Activated CD4-positive, alpha-beta T cell treated with anti-CD3 and anti-CD28 coated beads for 4 hours (primary cell): ENCODE data around the gene DENND10.
"Not testable (repeated sequence)": the region's sequence is repeated elsewhere in the genome, so short reads cannot be mapped to it uniquely, and the experiment has no call there.

Source experiments
- DNase-seq, 2 donors: peaks; one replicate each; pipeline ENCODE4 v3.0.0-alpha.2; 2020

The DENND10 gene

GRCh38 chr10:119135513-119135881 lies 31.6 kb downstream of the DENND10 start:
- no peak for DNase-seq

GRCh38 chr10:119136084-119136483 lies 32.2 kb downstream of the DENND10 start:
- no peak for DNase-seq

- DNase-seq = not testable (repeated sequence)
These were observed 34.0 kb downstream of the DENND10 start for GRCh38 chr10:119137878-119138277.

GRCh38 chr10:119138346-119139306 lies 34.7 kb downstream of the DENND10 start:
- DNase-seq = no peak

GRCh38 chr10:119139464-119140067 lies 35.7 kb downstream of the DENND10 start:
- peak; percentile 46 to 52 for DNase-seq

GRCh38 chr10:119140603-119141245 lies 36.8 kb downstream of the DENND10 start:
- DNase-seq = no peak

GRCh38 chr10:119143657-119144056 lies 39.7 kb downstream of the DENND10 start:
- DNase-seq = no peak

- no peak for DNase-seq
These were observed 45.2 kb downstream of the DENND10 start for GRCh38 chr10:119149157-119149556.

GRCh38 chr10:119149729-119150128 lies 45.8 kb downstream of the DENND10 start:
- no peak for DNase-seq

- DNase-seq = not testable (repeated sequence)
These were observed 47.7 kb downstream of the DENND10 start for GRCh38 chr10:119151601-119152000.

GRCh38 chr10:119153041-119153440 lies 49.1 kb downstream of the DENND10 start:
- DNase-seq = no peak

- no peak for DNase-seq
These were observed 49.7 kb downstream of the DENND10 start for GRCh38 chr10:119153661-119154060.

- DNase-seq = no peak
These were observed 55.4 kb downstream of the DENND10 start for GRCh38 chr10:119159332-119159731.

- DNase-seq = no peak
These were observed 58.0 kb downstream of the DENND10 start for GRCh38 chr10:119161680-119162451.

- no peak for DNase-seq
These were observed 58.7 kb downstream of the DENND10 start for GRCh38 chr10:119162452-119163092.

- peak; percentile 74 to 80 for DNase-seq
These were observed 61.5 kb downstream of the DENND10 start, which contains the start of gene SFXN4 for GRCh38 chr10:119165171-119166117. Gene SFXN4, minus strand, starts transcription at chr10:119165714. Its CDS starts 67 bp downstream, at chr10:119165647.

- DNase-seq = no peak
These were observed 62.2 kb downstream of the DENND10 start for GRCh38 chr10:119166118-119166500.

GRCh38 chr10:119166564-119166963 lies 62.7 kb downstream of the DENND10 start:
- DNase-seq = no peak

- no peak for DNase-seq
These were observed 63.1 kb downstream of the DENND10 start for GRCh38 chr10:119167041-119167440.

- no peak for DNase-seq
These were observed 70.2 kb downstream of the DENND10 start for GRCh38 chr10:119174109-119174508.

GRCh38 chr10:119176166-119176565 lies 72.3 kb downstream of the DENND10 start:
- no peak for DNase-seq
